Daoy (cell line): Measurements from ENCODE around the gene TCF7L2. TPM values are rescaled to one million over a fixed set of nuclear protein-coding genes. Genes with fewer than 3 reads are reported as not detected.

ENCODE experiments used
- DNase-seq: peaks from one replicate; pipeline ENCODE4 v3.0.0-alpha.2; 2015; ENCODE audit warnings: low read depth
- total RNA-seq: library from RNA; depleted of rRNA; stranded (reverse); fragments of >200 nt; shearing (Covaris generic); gene quantifications from 2 replicates; pipeline ENCODE4 v1.2.3, GENCODE V29; 2014; rRNA removed

TCF7L2 gene
- 0.60 and 1.9 TPM in 2 replicates for total RNA-seq

GRCh38 chr10:112949875-112950507, at the start of gene TCF7L2:
TSS of gene TCF7L2 (plus strand) at chr10:112950247. CDS start at chr10:112950757, 510 bp downstream.
- DNase-seq = peak; percentile 94

GRCh38 chr10:112902730-112903129, 47.3 kb upstream of the TCF7L2 start:
- no peak for DNase-seq

GRCh38 chr10:112904000-112904399, 46.0 kb upstream of the TCF7L2 start:
- peak; percentile 39 for DNase-seq

GRCh38 chr10:112906945-112907344, 43.1 kb upstream of the TCF7L2 start:
- DNase-seq = no peak

GRCh38 chr10:112907893-112908292, 42.2 kb upstream of the TCF7L2 start:
- peak; percentile 50 for DNase-seq

DNA sequence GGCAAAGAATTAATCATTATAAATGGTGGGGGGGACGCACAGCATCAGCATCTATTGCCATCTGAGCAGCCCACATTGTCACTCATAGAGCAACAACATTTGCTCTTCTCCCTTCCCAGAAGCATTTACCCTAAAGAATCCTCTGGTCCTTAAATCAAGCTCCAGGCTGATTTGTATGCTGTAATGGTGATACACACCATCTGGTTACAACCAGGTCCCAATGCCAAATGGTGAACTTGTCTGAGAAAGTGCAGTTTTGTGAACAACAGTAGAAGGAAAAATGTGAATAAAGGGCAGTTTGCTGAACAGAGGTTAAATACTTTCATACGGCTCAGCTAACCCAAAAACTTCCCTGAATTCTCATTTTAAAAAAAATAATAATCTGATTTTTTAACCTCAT, 38.8 kb upstream of the TCF7L2 start:
- DNase-seq = no peak

DNA sequence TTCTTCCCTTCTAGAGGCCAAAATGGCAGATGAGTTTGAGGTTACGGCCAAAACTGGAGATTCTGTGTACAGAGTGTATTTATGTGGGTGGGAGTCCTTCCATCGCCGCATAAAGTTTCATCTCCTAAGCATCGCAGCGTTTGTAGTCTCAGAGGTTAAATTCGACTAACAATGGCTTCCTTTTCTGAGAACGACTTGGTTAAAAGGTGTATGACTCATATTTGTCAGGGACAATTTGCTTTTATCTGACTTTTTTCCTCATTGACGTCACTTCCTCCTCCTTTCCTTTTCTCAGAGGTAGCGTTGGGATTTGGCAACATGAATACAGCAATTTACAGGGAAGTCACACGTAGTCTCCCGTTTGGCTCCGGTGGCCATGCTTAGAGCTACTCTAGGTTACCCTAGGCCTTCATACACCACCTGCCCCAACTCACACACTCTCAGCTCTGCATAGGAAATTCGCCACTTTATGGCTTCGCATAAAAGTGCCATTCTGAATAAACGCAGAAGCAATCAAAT, 37.6 kb upstream of the TCF7L2 start:
- peak; percentile 11 for DNase-seq

- DNase-seq = no peak
Observed at GRCh38 chr10:112913255-112913654, 36.8 kb upstream of the TCF7L2 start.

- no peak for DNase-seq
Observed at GRCh38 chr10:112913661-112914287, 36.3 kb upstream of the TCF7L2 start.

DNA sequence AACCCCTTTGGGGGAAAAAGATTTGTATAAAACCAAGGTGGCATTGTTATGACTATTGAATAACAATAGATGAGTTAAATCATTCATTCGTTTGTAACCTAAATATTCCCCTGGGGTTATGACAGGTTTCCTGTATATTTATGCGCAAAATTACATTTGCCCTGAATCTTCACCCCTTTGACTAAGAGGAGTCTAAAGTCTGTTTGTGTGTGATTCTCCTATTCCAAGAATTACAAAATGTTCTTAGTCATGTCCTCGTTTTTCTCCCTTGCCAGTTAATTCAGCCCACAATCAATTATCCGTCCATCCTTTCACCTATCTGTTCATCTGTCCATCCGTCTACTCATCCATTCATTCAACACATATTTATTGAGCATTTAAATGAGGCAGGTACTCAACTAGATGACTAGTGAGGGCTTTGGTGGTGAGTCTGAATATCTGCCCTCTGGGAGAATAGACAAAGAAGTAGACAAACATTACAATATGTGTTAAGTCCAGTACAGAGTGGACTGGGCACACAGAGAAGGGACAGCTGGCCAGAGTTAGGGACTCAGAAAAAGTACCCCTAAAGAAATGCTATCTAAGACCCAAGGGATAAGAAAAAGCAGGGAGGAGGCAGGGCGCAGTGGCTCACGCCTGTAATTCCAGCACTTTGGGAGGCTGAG, 35.6 kb upstream of the TCF7L2 start:
- no peak for DNase-seq

GRCh38 chr10:112915590-112916572, 34.2 kb upstream of the TCF7L2 start:
- peak; percentile 75 for DNase-seq

GRCh38 chr10:112917681-112918080, 32.4 kb upstream of the TCF7L2 start:
- no peak for DNase-seq

DNA sequence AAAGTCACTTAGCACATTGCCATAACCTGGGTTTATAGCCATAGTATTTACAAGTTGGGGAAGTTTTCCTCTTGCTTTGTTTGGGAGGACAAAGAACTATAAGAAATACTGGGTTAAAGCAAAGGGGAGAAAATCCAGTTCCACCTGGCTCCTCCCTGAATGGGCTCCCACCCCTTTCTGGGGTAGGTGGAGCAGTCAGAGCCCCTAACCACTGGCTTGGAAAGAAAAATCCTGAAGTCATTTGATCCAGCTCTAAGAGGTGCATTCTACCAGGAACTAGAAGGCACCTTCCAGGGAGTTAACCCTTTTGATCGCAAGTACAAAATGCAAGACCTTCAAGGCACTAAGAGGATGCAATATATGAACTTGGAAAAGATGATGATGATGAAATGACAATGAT, 31.3 kb upstream of the TCF7L2 start:
- DNase-seq = no peak

GRCh38 chr10:112919721-112920120, 30.3 kb upstream of the TCF7L2 start:
- peak; percentile 83 for DNase-seq

DNA sequence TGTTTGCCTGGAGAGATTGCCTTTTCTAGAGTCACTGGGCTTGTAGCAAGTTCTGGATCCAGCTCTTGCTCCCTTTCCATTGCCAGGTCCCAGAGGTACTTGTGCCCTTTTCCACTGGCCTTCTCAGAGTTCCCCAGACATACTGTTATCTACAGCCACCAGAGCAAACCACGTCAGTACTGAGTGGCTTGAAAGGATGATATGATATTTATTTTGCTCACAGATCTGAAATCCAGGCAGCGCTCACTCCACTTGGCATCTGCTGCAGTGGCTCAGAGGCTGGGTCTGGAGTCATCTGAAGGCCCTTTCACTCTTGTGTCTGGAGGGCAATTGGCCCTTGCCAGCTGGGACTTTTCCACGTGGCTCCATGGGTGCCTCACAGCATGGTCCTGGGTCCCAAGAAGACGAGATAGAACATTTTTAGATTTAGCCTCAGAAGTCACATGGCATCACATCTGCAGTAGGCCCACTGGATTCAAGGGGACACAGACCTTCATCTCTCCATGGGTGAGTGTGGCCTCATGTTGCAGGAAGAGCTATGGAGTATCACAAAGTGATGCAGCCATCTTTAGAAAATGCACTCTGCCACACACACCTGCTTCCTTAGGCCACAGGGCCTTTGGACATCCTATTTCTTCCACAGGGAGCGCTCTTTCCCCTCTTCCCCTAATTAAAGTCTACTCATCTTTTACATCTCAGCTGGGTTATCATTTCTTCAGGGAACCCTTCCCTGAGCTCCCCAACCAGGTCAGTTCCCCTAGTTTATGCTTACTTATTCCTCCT, 22.9 kb upstream of the TCF7L2 start:
- DNase-seq = no peak

DNA sequence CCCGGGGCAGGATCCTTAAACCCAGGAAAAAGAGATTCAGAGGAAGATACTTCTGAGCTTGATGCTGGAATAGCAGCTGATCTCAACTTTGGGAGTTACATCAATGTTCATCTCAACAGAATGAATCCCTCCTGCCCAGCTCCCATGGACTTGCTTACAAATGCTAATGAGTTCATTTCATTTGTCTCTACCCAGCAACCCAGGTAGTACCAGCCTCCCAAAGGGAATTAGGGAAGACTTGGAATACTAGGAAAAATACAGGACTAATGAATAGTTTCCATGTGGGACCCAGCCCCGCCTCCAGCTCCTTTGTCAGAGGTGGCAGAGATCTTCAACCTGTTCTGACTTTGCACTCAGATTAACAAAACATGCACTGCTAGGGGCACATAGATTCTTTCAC, 22.1 kb upstream of the TCF7L2 start:
- no peak for DNase-seq

- DNase-seq = no peak
Observed at GRCh38 chr10:112932658-112933057, 17.4 kb upstream of the TCF7L2 start.

DNA sequence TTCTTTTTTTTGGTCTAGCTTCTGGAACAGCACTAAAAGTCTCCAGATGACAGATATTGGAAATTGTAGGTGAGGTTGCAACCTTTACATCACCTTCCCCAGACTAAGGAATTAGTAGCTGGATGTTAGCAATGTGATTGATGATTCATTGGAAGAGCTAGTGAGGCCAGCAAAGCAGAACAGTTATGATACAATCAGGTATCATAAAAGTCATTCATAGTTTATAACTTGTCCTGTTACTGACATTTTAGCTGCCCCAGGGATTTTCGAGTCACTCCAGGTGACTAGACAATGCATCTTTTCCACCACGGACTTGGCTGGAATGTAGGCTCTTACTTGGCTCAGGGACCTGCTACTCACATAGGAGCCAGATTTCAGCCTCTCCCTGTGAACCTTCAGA, 15.9 kb upstream of the TCF7L2 start:
- no peak for DNase-seq

DNA sequence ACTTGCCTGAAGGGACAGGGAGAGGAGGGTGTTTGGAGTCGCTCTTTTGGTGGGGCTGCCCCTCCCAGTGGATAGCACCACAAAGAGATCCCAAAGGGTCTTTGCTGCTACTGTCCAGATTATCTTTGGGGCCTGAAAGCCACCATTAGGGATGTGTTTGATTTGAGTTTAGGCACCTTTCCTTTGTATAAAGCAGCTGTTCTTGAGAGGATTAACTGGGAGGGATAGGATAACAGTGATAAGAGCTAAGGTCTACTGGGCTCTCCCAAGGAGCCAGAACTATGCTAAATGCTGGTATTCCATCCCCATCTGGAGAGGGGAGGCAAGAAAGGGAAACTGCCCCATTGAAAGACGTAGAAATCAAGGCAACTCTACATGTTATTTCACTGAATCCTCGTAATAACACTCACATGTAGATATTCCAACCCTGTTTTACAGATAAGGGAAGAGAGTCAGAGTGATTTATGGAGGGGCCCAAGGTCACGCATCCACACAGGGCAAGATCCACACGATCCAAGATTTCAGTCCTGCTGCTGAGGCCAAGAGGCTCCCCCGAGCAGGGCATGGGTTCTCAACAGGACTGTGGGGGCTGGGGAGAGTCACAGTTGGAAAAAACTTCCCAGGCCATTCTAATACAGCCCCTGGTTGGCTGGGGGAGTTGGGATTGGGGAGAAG, 11.1 kb upstream of the TCF7L2 start:
- no peak for DNase-seq

GRCh38 chr10:112945811-112946210, 4.2 kb upstream of the TCF7L2 start:
- no peak for DNase-seq
